Neuronal stem cell (in vitro differentiated cells): Measurements from ENCODE around the gene PLLP.

ENCODE experiments used
- DNase-seq: peaks from one replicate; pipeline ENCODE4 v3.0.0-alpha.2; 2013; ENCODE audit warnings: low spot score
- H2AFZ ChIP-seq: one replicate; pipeline ENCODE4 v1.6.1; 2013; ENCODE audit warnings: mild to moderate bottlenecking, low read length, inconsistent platforms
- H2AK5ac ChIP-seq: 2 replicates; pipeline ENCODE4 v1.6.1; 2013; ENCODE audit warnings: low read depth, mild to moderate bottlenecking, inconsistent platforms, low read length, moderate library complexity, mixed read lengths
- H2BK120ac ChIP-seq: 2 replicates; pipeline ENCODE4 v1.6.1; 2013; ENCODE audit warnings: low read depth, mild to moderate bottlenecking, inconsistent platforms, low read length, moderate library complexity, mixed read lengths
- H2BK12ac ChIP-seq: one replicate; pipeline ENCODE4 v1.6.1; 2013; ENCODE audit warnings: low read length, inconsistent platforms
- H2BK15ac ChIP-seq: 2 replicates; pipeline ENCODE4 v1.6.1; 2013; ENCODE audit warnings: mild to moderate bottlenecking, low read length, inconsistent platforms, mixed read lengths
- H2BK5ac ChIP-seq: one replicate; pipeline ENCODE4 v1.6.1; 2013; ENCODE audit warnings: inconsistent platforms, mild to moderate bottlenecking, low read length, moderate library complexity
- H3K14ac ChIP-seq: one replicate; pipeline ENCODE4 v1.6.1; 2013; ENCODE audit warnings: low read length, inconsistent platforms
- H3K18ac ChIP-seq: 2 replicates; pipeline ENCODE4 v1.6.1; 2013; ENCODE audit warnings: low read length, inconsistent platforms
- H3K23ac ChIP-seq: 2 replicates; pipeline ENCODE4 v1.6.1; 2013; ENCODE audit warnings: low read depth, mild to moderate bottlenecking, mixed read lengths, low read length, inconsistent platforms; ENCODE audit not compliant: poor library complexity
- H3K27ac ChIP-seq: replicated peaks from 3 replicates; pipeline ENCODE4 v1.5.1; 2013; ENCODE audit warnings: low read length, inconsistent platforms
- H3K27me3 ChIP-seq, 3 experiments: 2 replicates each; pipeline ENCODE4 v1.6.1; 2013; ENCODE audit warnings: low read length in 3 of 3, mild to moderate bottlenecking in 2 of 3, inconsistent platforms in 1 of 3, low read depth in 1 of 3, mixed read lengths in 1 of 3, moderate library complexity in 1 of 3; ENCODE audit not compliant: control insufficient read depth in 3 of 3, insufficient read depth in 3 of 3
- H3K36me3 ChIP-seq, 2 donors: replicated peaks in 1 of 2; 2 replicates each; pipeline ENCODE4 v1.6.1; 2013; ENCODE audit warnings: low read length in 2 of 2; ENCODE audit not compliant: control insufficient read depth in 2 of 2, insufficient read depth in 2 of 2
- H3K4ac ChIP-seq: 2 replicates; pipeline ENCODE4 v1.6.1; 2013; ENCODE audit warnings: inconsistent platforms, mild to moderate bottlenecking, low read length, moderate library complexity
- H3K4me1 ChIP-seq, 2 donors: 1 replicate in 1 of 2; 2 replicates in 1 of 2; pipeline ENCODE4 v1.6.1; 2013; ENCODE audit warnings: low read length in 2 of 2, low read depth in 1 of 2; ENCODE audit not compliant: control insufficient read depth in 2 of 2, insufficient read depth in 1 of 2
- H3K4me2 ChIP-seq: one replicate; pipeline ENCODE4 v1.6.1; 2013; ENCODE audit warnings: mild to moderate bottlenecking, low read length, inconsistent platforms; ENCODE audit not compliant: insufficient read depth, poor library complexity, severe bottlenecking
- H3K4me3 ChIP-seq, 2 donors: 2 replicates each; pipeline ENCODE4 v1.5.1; 2013; ENCODE audit warnings: low read length in 2 of 2, mild to moderate bottlenecking in 2 of 2, inconsistent platforms in 1 of 2, moderate library complexity in 1 of 2
- H3K79me1 ChIP-seq: one replicate; pipeline ENCODE4 v1.6.1; 2013; ENCODE audit warnings: low read depth, mild to moderate bottlenecking, inconsistent platforms, low read length, moderate library complexity
- H3K9ac ChIP-seq: one replicate; pipeline ENCODE4 v1.6.1; 2013; ENCODE audit warnings: mild to moderate bottlenecking, low read depth, low read length, inconsistent platforms; ENCODE audit not compliant: poor library complexity
- H3K9me3 ChIP-seq, 2 donors: replicated peaks in 1 of 2; 2 replicates each; pipeline versions ENCODE3 to v1.6.1; 2013; ENCODE audit warnings: low read length in 2 of 2, mild to moderate bottlenecking in 2 of 2, inconsistent platforms in 1 of 2, low read depth in 1 of 2, mixed read lengths in 1 of 2, moderate library complexity in 1 of 2; ENCODE audit not compliant: control insufficient read depth in 2 of 2, insufficient read depth in 1 of 2
- H4K8ac ChIP-seq: one replicate; pipeline ENCODE4 v1.6.1; 2013; ENCODE audit warnings: low read depth, mild to moderate bottlenecking, inconsistent platforms, low read length, moderate library complexity
- H4K91ac ChIP-seq: one replicate; pipeline ENCODE4 v1.6.1; 2013; ENCODE audit warnings: low read length, low read depth, mild to moderate bottlenecking, inconsistent platforms; ENCODE audit not compliant: poor library complexity
- WGBS, 2 donors: extraction: QIAGEN DNeasy Blood & Tissue Kit; methylation state at CpG; one replicate each; pipeline ENCODE4 v1.1.7; 2013; ENCODE audit warnings: missing lambda C conversion rate in 2 of 2, mixed read lengths in 1 of 2; ENCODE audit not compliant: insufficient read length in 2 of 2, insufficient replicate concordance in 1 of 2; ENCODE audit errors: extremely low coverage in 2 of 2; 5-methylcytosine and 5-hydroxymethylcytosine counted together

Gene PLLP

DNA sequence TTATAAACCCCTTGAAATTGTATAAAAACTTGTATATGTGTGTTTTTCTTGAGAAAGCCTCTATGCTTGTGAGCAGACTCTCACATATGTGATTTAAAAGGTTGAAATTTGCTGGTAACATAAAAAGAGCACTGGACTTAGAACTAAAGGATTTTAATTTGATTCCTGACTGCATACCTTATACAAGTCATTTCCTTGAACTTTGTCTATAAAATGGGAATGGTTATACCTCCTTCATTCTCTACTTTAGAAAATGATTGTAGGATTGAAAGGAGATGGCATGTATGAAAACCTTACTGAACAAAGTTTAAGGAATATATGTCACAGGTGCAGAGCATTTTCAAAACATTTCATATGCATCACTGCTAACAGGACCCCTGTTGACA is 49.8 kb downstream of the PLLP start:
- no peak overlapping the region for H3K18ac ChIP-seq
- H3K4ac ChIP-seq = no peak overlapping the region
- no peak overlapping the region for H2BK5ac ChIP-seq
- no peaks in the 10 kb centered on the region for H3K4me1 ChIP-seq
- no peaks in the 10 kb centered on the region for H3K27me3 ChIP-seq
- no peak overlapping the region for H2AFZ ChIP-seq
- peaks cover 22 to 99% of the 10 kb centered on the region in 2 donors for H3K36me3 ChIP-seq
- H2BK12ac ChIP-seq = no peak overlapping the region
- no peak overlapping the region for H3K4me3 ChIP-seq
- no peak for DNase-seq
- H4K8ac ChIP-seq = no peak overlapping the region
- H2AK5ac ChIP-seq = no peak overlapping the region
- H3K27ac ChIP-seq = no peak overlapping the region
- H3K14ac ChIP-seq = no peak overlapping the region
- H3K4me2 ChIP-seq = no peak overlapping the region
- no peak overlapping the region for H2BK120ac ChIP-seq
- no peak overlapping the region for H4K91ac ChIP-seq
- no peak overlapping the region for H3K9ac ChIP-seq
- peaks cover 0 to 10% of the 10 kb centered on the region in 2 donors for H3K9me3 ChIP-seq
- no peak overlapping the region for H2BK15ac ChIP-seq
- no peak overlapping the region for H3K23ac ChIP-seq
- H3K79me1 ChIP-seq = no peaks in the 10 kb centered on the region

DNA sequence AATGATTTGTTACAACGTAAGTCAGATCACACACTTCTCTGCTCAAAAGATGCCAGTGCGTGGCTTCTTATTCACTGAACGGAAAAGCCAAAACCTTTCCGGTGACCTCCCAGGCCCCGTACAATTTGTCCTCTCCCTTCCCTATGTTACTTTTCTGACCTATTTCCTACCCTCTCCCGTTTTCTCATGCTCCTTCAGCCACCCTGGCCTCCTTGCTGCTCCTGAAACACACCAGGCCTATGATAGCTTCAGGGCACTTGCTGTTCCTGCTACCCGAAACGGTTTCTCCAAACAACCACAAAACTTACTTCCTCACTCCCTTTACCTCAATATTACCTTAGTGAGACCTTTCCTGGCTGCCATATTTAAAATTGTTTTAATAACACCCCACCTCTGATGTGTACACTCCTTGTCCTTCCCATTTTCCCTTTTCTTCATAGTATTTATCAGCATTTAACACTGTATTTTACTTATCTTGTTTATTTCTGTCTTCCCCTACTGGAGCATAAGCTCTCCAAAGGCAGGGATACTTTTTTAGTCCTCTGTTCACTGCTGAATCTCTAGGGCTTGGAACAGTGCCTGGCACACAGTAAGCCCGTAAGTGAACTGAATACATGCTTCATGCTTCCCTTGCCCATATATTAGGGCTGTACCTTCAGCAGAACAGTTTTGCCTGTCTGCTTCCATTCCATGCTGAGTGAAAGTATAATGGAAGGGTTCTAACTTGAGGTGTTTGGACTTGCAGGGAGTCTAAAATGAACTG is 50.3 kb downstream of the PLLP start:
- Histone ChIP-seq H3K4ac (no peak overlapping the region), H3K14ac (no peak overlapping the region), H2AK5ac (no peak overlapping the region), H2BK12ac (no peak overlapping the region), H3K4me1 (no peaks in the 10 kb centered on the region), H3K18ac (no peak overlapping the region), H3K27ac (no peak overlapping the region), H3K9ac (no peak overlapping the region), H3K36me3 (peaks cover 20 to 99% of the 10 kb centered on the region in 2 donors), H3K27me3 (no peaks in the 10 kb centered on the region), H3K9me3 (peaks cover 0 to 10% of the 10 kb centered on the region in 2 donors), H3K79me1 (no peaks in the 10 kb centered on the region), H2BK15ac (no peak overlapping the region), H2BK120ac (no peak overlapping the region), H3K23ac (no peak overlapping the region), H3K4me3 (no peak overlapping the region), H2BK5ac (no peak overlapping the region), H4K8ac (no peak overlapping the region), H4K91ac (no peak overlapping the region), H2AFZ (no peak overlapping the region), H3K4me2 (no peak overlapping the region)
- no peak for DNase-seq
- no CpG with 5 or more reads among the region's 9 CpGs for WGBS, 2 donors

DNA sequence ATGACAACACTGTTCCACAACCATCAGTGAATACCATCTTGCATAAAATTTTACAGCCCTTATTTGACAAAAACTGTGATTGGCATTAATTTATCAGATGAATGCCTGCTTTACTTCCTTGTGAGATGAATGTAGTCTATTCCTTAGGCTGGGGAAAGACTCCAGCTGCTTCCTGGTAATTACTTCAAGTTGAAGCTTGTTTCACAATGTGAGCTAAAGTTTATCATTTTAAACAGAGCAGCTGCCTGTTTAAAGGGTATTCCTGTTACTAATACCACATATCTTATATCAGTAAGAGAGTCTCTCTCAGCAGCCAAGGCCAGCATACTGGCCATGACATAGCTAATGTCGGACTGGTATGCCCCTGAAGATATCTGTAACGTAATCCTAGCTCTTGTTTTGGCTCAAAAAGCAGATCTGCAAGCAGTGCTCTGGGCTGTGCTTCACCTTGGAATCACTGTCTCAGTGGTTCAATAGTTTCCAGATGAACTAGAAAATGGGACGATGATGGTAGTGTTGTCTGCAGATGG is 52.6 kb downstream of the PLLP start:
- WGBS, 2 donors = no CpG with 5 or more reads among the region's 3 CpGs
- H3K36me3 ChIP-seq = peaks cover 25 to 99% of the 10 kb centered on the region in 2 donors
- H3K9ac ChIP-seq = no peak overlapping the region

DNA sequence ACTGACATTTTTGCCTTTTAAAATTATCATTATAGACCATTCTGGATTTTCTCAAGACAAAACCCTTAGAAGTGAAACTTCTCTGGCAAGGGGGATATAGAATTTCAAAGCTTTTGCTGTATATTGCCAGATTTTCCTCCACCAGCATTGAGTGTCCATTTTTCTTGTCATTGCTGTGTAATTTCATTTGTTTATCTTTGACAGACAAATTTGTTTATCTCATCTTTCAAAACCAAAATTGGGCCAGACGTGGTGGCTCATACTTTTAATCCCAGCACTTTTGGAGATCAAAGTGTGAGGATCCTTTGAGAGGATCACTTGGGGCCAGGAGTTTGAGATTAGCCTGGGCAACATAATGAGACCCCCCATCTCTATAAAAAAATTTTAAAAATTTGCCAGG is 55.4 kb downstream of the PLLP start:
- Histone ChIP-seq H2AFZ (no peak overlapping the region), H2BK15ac (no peak overlapping the region), H3K23ac (no peak overlapping the region), H3K4me2 (no peak overlapping the region), H3K4me3 (no peak overlapping the region), H4K8ac (no peak overlapping the region), H3K36me3 (peaks cover 22 to 98% of the 10 kb centered on the region in 2 donors), H3K27ac (no peak overlapping the region), H3K27me3 (no peaks in the 10 kb centered on the region), H2BK12ac (no peak overlapping the region), H3K9ac (no peak overlapping the region), H2AK5ac (no peak overlapping the region), H4K91ac (no peak overlapping the region), H3K9me3 (no peaks in the 10 kb centered on the region), H2BK5ac (no peak overlapping the region), H2BK120ac (no peak overlapping the region), H3K18ac (no peak overlapping the region), H3K14ac (no peak overlapping the region), H3K4me1 (no peaks in the 10 kb centered on the region), H3K79me1 (no peaks in the 10 kb centered on the region), H3K4ac (no peak overlapping the region)
- DNase-seq = no peak
- no CpG with 5 or more reads among the region's 1 CpG for WGBS, 2 donors

More for the DNA sequence above, 52.6 kb downstream of the PLLP start:
- Histone ChIP-seq H3K9me3 (peaks cover 0 to 10% of the 10 kb centered on the region in 2 donors), H4K8ac (no peak overlapping the region), H3K18ac (no peak overlapping the region), H2BK120ac (no peak overlapping the region), H3K4me3 (no peak overlapping the region), H2BK5ac (no peak overlapping the region), H3K4ac (no peak overlapping the region), H2AFZ (no peak overlapping the region), H3K27ac (no peak overlapping the region), H3K14ac (no peak overlapping the region), H4K91ac (no peak overlapping the region), H2BK12ac (no peak overlapping the region), H3K4me1 (no peaks in the 10 kb centered on the region), H3K27me3 (no peaks in the 10 kb centered on the region), H2AK5ac (no peak overlapping the region), H2BK15ac (no peak overlapping the region), H3K4me2 (no peak overlapping the region), H3K23ac (no peak overlapping the region), H3K79me1 (no peaks in the 10 kb centered on the region)
- DNase-seq = no peak
